Mononuclear cell (primary cell): ENCODE measurements around the gene ORAI2. TPM values are rescaled to one million over a fixed set of nuclear protein-coding genes. Genes with fewer than 3 reads are reported as not detected.
A peak's percentile ranks its signal among the peaks of the same experiment; 100 is the strongest.
"Not testable (repeated sequence)": the region's sequence is repeated elsewhere in the genome, so short reads cannot be mapped to it uniquely, and the experiment has no call there.

Experiments
- H3K27me3 ChIP-seq: 2 replicates; pipeline ENCODE4 v1.6.0; 2011; ENCODE audit warnings: low read length, control low read depth; ENCODE audit not compliant: insufficient read depth
- H3K4me1 ChIP-seq: 2 replicates; pipeline ENCODE4 v1.5.1; 2011; ENCODE audit warnings: mild to moderate bottlenecking, low read length, control low read depth; ENCODE audit not compliant: insufficient read depth
- H3K4me3 ChIP-seq: 2 replicates; pipeline ENCODE4 v1.5.1; 2011; ENCODE audit warnings: mild to moderate bottlenecking, low read length, moderate library complexity
- H3K9me3 ChIP-seq: 2 replicates; pipeline ENCODE4 v1.5.1; 2011; ENCODE audit warnings: low read depth, mild to moderate bottlenecking, control low read depth, low read length
- total RNA-seq: library from RNA; depleted of rRNA; stranded (reverse); fragments of >200 nt; gene quantifications from one replicate; pipeline ENCODE4 v1.2.3, GENCODE V29; 2012

The ORAI2 gene
- total RNA-seq, 1 donor: 33.7 TPM

DNA sequence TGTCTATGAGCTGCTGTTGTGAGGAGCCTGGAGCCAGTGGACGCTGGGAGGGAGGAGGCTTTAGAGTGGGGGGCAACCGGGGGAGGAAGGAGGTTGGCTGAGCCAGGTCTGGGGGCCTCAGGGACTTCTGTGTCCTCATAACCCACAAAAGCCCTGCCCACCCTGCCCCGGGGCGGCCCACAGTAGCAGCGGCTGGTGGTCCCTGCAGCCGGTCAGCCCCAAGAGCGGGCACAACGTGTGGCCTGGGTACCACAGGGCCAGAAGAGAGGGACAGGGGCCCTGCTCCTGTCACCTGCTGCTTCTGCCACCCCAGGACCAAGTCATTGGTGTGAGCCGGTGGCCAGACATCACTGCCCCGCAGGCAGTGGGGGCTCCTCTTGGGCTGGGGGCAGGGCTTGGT, 48.6 kb downstream of the ORAI2 start:
- H3K27me3 ChIP-seq, H3K9me3 ChIP-seq, H3K4me3 ChIP-seq, H3K4me1 ChIP-seq: not testable (repeated sequence)

DNA sequence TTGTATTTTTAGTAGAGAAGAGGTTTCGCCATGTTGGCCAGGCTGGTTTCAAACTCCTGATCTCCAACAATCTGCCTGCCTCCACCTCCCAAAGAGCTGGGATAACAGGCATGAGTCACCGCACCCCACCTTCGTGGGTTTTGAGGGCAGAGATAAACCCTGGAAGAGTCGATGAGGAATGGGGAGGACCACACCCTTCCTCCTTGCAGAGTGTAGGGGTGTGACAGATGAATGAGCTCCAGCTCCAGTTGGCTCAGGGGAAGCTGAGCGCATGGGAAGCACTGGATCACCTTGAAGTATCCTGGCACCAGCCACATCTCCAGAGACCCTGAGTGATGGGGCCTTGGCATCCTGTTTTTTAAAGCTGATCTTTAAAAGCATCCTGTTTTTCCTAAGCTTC, 50.9 kb downstream of the ORAI2 start:
- H3K4me3 ChIP-seq, H3K27me3 ChIP-seq, H3K9me3 ChIP-seq, H3K4me1 ChIP-seq: not testable (repeated sequence)

DNA sequence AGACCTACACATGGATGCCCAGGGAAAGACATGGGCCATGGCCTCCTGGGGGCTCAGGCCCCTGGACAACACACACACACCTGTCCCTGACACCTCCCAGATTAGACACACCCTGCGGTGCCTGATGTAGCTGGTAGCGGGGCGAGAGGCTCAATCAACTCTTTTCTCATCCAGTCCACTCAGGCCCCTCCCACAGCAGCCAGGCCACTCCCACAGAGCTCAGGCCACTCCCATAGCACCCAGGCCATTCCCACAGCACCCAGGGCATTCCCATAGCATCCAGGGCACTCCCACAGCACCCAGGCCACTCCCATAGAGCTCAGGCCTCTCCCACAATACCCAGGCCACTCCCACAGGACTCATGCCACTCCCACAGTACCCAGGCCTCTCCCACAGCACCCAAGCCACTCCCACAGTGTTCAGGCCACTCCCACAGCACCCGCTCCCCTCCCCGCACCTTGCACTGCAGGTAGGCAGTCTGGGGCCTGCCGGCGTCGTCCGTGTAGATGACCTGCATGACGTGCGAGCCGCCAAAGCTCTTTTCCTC, 57.2 kb downstream of the ORAI2 start:
- H3K9me3 ChIP-seq, H3K4me1 ChIP-seq, H3K4me3 ChIP-seq, H3K27me3 ChIP-seq: not testable (repeated sequence)

DNA sequence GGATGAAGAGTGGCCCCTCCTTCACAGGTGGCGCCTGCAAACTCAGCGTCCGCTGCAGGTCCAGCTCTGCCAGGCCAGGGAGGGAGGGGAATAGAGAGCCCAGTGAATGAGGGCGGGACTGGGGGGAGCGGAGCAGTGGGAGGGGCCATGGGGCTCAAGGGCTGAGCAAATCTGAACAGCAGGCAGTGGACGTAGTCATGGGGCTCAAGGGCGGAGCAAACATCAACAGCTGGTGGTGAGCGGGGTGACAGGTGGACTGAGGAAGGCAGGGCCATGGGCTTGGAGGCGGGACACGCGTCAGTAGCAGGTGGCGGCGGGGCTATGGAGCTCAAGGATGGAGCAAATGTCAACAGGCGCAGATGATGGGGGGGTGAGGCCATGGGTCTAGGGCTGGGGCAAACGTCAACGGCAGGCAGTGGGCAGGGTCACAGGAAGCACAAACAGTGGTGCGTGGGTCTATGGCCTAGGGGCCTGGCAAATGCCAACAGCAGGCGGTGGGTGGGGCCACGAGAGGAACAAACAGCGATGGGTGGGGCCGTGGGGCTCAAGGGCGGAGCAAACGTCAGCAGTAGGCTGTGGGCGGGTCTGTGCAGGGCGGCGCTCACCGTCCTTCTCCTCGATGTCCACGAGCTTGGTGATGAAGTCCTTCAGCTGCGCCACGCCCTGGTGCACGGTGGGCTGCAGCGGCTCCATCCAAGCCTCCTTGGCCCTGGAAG, 60.0 kb downstream of the ORAI2 start:
- H3K4me1 ChIP-seq, H3K9me3 ChIP-seq, H3K4me3 ChIP-seq, H3K27me3 ChIP-seq: not testable (repeated sequence)

DNA sequence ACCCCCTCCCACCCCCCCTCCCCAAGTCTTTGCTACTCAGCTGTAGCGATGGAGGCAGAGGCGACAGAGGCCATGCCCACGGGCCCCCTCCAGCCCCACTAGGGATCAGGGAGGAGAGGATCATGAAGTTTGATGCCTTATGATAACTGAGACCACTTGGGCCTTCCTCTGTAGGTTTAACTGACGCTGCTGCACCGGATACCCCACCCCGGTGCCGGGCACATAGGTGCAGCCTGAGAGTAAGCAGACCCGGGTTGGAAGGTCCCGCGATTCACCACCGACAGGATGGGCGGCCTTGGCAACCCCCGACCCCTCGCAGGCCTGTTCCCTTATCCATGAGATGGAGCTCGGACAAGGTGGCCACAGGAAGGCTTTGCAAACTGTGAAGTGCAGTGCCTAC, 60.7 kb downstream of the ORAI2 start:
- not testable (repeated sequence) for H3K27me3 ChIP-seq, H3K9me3 ChIP-seq, H3K4me1 ChIP-seq
- H3K4me3 ChIP-seq: peak overlapping the region; percentile 22

DNA sequence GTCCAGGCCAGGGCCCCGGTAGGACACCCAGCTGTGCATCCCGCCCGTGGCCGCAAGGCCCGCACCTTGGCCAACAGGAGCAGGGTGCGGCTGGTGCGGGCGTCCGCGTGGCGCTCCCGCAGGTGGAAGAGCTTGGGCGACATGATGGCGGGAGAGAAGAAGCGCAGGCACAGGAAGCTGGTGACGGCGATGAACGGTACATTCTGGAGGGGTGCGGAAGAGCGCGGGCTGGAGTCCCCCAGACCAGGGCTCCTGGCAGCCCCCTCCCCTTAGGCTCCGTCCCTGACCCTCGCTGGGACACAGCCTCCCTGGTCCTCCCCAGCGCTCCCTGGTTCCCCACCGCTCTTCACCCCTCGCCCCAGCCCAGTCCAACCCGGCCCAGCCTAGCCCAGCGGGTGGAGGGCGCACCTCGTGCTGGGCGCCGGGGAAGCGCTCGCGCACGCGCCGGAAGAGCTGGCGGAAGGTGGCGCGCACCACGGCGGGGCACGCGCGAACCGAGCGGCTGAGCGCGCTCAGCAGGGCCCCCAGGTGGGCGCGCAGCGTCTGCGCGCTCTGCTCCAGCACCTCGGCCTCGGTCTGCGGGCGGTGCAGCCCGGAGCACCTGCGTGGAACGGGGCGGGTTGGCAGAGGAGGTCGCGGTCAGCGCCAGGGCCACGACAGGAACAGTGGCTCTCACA, 61.2 kb downstream of the ORAI2 start:
- not testable (repeated sequence) for H3K9me3 ChIP-seq, H3K4me3 ChIP-seq, H3K4me1 ChIP-seq, H3K27me3 ChIP-seq

DNA sequence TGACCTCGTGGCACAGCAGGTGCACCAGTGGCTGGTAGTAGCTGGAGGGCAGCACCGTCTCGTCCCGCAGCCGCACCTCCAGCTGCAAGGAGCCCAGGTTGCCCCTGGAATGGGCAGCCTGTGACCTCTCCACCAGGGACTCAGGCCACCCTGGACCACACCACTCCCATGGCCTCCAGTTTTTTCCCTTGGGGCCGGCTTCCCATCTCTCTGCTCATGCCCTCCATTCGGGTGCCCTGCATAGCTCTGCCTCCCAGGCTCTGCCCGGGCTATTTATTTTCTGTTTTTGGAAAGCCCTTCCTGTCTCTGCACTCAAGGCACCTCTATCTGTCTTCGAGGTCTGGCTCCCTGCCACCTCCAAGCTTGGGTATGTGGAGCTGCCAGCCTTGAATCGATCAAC, 63.5 kb downstream of the ORAI2 start:
- not testable (repeated sequence) for H3K4me1 ChIP-seq, H3K27me3 ChIP-seq, H3K4me3 ChIP-seq, H3K9me3 ChIP-seq

DNA sequence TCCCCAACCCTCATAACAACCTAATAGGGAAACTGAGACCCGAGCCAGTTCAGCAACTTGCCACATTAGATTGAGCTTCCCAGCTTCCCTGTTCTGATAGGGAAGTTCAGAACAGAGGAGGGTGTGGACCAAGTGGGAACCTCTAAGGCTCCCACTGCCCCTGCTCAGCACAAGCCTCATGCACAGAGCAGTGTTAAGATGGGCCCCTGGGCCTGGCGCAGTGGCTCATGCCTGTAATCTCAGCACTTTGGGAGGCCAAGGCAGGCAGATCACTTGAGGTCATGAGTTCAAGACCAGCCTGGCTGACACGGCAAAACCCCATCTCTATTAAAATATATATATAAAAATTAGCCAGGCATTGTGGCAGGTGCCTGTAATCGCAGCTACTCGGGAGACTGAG, 63.9 kb downstream of the ORAI2 start:
- not testable (repeated sequence) for H3K9me3 ChIP-seq, H3K4me1 ChIP-seq, H3K4me3 ChIP-seq, H3K27me3 ChIP-seq

DNA sequence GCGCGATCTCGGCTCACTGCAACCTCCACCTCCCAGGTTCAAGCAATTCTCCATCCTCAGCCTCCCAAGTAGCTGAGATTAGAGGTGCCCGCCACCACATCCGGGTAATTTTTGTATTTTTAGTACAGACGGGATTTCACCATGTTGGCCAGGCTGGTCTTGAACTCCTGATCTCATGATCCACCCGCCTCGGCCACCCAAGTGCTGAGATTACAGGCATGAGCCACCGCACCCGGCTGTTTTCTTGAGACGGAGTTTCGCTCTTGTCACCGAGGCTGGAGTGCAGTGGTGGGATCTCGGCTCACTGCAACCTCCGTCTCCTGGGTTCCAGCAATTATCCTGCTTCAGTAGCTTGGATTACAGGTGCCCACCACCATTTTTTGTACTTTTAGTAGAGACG, 64.9 kb downstream of the ORAI2 start:
- not testable (repeated sequence) for H3K27me3 ChIP-seq, H3K4me1 ChIP-seq, H3K4me3 ChIP-seq, H3K9me3 ChIP-seq

DNA sequence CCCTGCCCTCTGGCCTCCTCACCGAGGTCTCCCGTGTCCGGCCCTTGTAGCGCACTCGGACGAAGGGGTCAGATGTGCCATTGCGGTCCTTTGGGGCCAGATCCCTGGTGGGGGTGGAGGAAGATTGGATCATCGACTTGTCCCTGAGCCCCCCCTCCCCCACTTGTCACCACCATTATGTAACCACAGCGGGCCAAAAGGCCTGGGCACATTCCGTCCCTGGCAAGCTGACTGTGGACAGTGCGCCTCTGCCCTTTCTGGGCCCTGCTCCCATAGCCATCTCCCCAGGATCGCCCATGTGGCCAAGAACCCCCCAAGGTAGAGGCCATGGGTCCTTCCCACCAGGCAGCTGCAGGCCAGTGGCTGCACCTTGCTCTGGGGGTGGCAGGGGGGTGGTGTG, 69.8 kb downstream of the ORAI2 start:
- not testable (repeated sequence) for H3K9me3 ChIP-seq, H3K4me3 ChIP-seq, H3K4me1 ChIP-seq

DNA sequence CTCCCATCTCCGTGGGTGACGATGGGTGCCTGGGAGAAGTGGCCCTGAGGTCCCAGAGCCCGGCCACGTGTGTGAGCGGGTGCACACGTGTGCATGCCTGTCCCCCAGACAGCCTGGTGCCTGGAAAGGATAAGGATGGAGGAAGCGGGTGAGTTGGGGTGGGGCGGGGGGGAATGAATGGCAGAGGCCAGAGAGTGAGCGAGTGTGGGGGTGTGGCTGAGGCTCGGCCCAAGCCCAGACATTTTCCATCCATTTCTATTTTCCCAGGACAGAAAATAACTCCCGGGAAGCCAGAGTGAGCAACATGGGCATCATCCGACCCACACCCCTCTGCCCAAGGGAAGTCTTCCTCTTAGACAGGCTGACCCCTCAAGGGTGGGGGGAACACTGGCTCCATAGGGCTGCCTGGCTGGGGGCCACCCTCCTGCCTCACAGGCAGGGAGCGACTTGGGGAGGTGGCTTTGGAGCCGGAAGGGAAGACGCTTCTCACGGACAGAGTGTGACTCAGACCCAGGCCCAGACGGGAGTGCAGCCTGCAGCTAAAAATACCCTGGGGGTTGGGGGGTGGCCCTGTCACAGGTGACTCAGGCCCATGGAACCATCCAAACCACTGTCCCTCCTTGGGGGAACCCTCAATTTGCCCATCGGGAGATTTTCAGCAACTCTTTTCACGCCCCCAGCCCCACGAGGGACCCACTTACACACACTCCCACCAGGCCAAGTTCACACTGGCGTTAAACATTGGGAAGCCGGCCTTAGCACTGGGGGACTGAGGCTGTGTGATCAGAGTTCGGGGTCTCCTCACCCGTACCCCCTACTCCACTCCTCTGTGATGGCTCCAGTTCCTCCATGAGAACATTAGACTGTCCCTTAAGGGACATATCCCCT, 72.2 kb downstream of the ORAI2 start:
- H3K4me3 ChIP-seq, H3K27me3 ChIP-seq, H3K9me3 ChIP-seq, H3K4me1 ChIP-seq: not testable (repeated sequence)

More for the DNA sequence above, 69.8 kb downstream of the ORAI2 start:
- H3K27me3 ChIP-seq: not testable (repeated sequence)

Other genes with a start within 250 kb of the ORAI2 start
- gene SH2B2, start 146.7 kb upstream of the ORAI2 start, total RNA-seq: 9.2 TPM
- not detected for gene SPDYE6, start 77.1 kb upstream of the ORAI2 start, total RNA-seq
- gene PRKRIP1, start 37.2 kb upstream of the ORAI2 start, total RNA-seq: 30.7 TPM
- gene ALKBH4, start 31.3 kb downstream of the ORAI2 start, total RNA-seq: 6.5 TPM
- 7.0 TPM for gene LRWD1, start 31.4 kb downstream of the ORAI2 start, total RNA-seq
- 31.6 TPM for gene POLR2J, start 45.3 kb downstream of the ORAI2 start, total RNA-seq
- 9.3 TPM for gene RASA4B, start 84.2 kb downstream of the ORAI2 start, total RNA-seq
- 15.0 TPM for gene UPK3BL2, start 110.1 kb downstream of the ORAI2 start, total RNA-seq
- gene SPDYE2, start 117.7 kb downstream of the ORAI2 start, total RNA-seq: 0.21 TPM
- 115 TPM for gene POLR2J3, start 139.0 kb downstream of the ORAI2 start, total RNA-seq
- 52.6 TPM for gene RASA4, start 183.2 kb downstream of the ORAI2 start, total RNA-seq
- 7.5 TPM for gene UPK3BL1, start 209.2 kb downstream of the ORAI2 start, total RNA-seq
- 0.21 TPM for gene SPDYE2B, start 216.7 kb downstream of the ORAI2 start, total RNA-seq
- gene POLR2J2, start 238.1 kb downstream of the ORAI2 start, total RNA-seq: 7.9 TPM